ENCODE measurements around the gene PZP.

DNA sequence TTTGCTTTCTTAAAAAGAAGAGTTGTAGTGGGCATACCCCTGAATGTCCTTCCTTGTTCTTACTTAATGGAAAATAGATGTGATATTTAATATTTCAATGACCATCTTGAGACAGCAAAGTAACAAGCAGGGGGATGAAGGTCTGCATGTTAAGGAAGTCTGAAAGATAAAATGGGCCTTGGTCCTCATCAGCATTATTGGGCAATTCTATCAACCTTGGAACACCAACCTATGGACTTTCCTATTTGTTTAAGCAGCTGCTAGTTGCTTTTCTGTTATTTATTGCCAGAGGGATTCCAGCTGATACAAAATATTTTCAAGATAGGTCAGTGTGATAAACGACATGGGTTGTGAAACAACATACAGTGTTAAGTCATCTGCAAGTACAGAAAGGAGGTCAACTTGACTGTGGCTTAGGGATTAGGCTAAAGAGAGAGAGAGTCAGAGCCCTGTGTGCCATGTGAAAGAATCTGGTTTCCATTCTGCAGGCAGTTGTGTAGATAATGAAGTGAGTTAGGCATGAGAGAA lies 76.1 kb downstream of the PZP start:
- TF ChIP-seq, protein P1, sequence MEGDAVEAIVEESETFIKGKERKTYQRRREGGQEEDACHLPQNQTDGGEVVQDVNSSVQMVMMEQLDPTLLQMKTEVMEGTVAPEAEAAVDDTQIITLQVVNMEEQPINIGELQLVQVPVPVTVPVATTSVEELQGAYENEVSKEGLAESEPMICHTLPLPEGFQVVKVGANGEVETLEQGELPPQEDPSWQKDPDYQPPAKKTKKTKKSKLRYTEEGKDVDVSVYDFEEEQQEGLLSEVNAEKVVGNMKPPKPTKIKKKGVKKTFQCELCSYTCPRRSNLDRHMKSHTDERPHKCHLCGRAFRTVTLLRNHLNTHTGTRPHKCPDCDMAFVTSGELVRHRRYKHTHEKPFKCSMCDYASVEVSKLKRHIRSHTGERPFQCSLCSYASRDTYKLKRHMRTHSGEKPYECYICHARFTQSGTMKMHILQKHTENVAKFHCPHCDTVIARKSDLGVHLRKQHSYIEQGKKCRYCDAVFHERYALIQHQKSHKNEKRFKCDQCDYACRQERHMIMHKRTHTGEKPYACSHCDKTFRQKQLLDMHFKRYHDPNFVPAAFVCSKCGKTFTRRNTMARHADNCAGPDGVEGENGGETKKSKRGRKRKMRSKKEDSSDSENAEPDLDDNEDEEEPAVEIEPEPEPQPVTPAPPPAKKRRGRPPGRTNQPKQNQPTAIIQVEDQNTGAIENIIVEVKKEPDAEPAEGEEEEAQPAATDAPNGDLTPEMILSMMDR (IDR thresholded peaks at IDR 0.05), result no peak
- TF ChIP-seq POLR2A (IDR thresholded peaks at IDR 0.05), result no peak
